GM23248 (cell line): ENCODE measurements around the gene PAQR8. TPM values are rescaled to one million over a fixed set of nuclear protein-coding genes. Genes with fewer than 3 reads are reported as not detected.

Experiments used
- DNase-seq: peaks from one replicate; pipeline ENCODE4 v3.0.0-alpha.2; 2015
- H2AFZ ChIP-seq: fragments of 200-600 bp; sonication (generic); 2 replicates; pipeline ENCODE4 v1.6.1; 2016; ENCODE audit warnings: antibody characterized with exemption
- H3F3A ChIP-seq: fragments of 200-600 bp; sonication (generic); 2 replicates; pipeline ENCODE4 v1.6.1; 2016; ENCODE audit warnings: mild to moderate bottlenecking, antibody characterized with exemption, mixed run types; ENCODE audit not compliant: insufficient read depth
- H3K27ac ChIP-seq: fragments of 200-600 bp; sonication (generic); 2 replicates; pipeline ENCODE4 v1.5.1; 2016; ENCODE audit warnings: mild to moderate bottlenecking
- H3K27me3 ChIP-seq: fragments of 200-600 bp; sonication (generic); replicated peaks from 2 replicates; pipeline ENCODE4 v1.6.1; 2016; ENCODE audit warnings: mild to moderate bottlenecking; ENCODE audit not compliant: insufficient read depth
- H3K36me3 ChIP-seq: fragments of 200-600 bp; sonication (generic); 2 replicates; pipeline ENCODE4 v1.6.1; 2016; ENCODE audit warnings: low read depth, mild to moderate bottlenecking
- H3K4me1 ChIP-seq: fragments of 200-600 bp; sonication (generic); 2 replicates; pipeline ENCODE4 v1.6.1; 2016; ENCODE audit warnings: mild to moderate bottlenecking; ENCODE audit not compliant: insufficient read depth
- H3K4me2 ChIP-seq: fragments of 200-600 bp; sonication (generic); one replicate; pipeline ENCODE4 v1.6.1; 2016; ENCODE audit warnings: mild to moderate bottlenecking; ENCODE audit not compliant: unreplicated experiment
- H3K4me3 ChIP-seq: fragments of 200-600 bp; sonication (generic); 2 replicates; pipeline ENCODE4 v1.5.1; 2016; ENCODE audit warnings: mild to moderate bottlenecking
- H3K79me2 ChIP-seq: fragments of 200-600 bp; sonication (generic); 2 replicates; pipeline ENCODE4 v1.6.1; 2016; ENCODE audit warnings: mild to moderate bottlenecking; ENCODE audit not compliant: insufficient read depth
- H3K9ac ChIP-seq: fragments of 200-600 bp; sonication (generic); 2 replicates; pipeline ENCODE4 v1.6.1; 2016; ENCODE audit warnings: mild to moderate bottlenecking
- H3K9me2 ChIP-seq: fragments of 200-600 bp; sonication (generic); 2 replicates; pipeline ENCODE4 v1.6.1; 2016; ENCODE audit warnings: mixed run types, mild to moderate bottlenecking, moderate library complexity; ENCODE audit not compliant: insufficient read depth
- H3K9me3 ChIP-seq: fragments of 200-600 bp; sonication (generic); one replicate; pipeline ENCODE4 v1.6.1; 2017; ENCODE audit warnings: low read depth
- H4K20me1 ChIP-seq: fragments of 200-600 bp; sonication (generic); 2 replicates; pipeline ENCODE4 v1.6.0; 2016; ENCODE audit not compliant: insufficient read depth
- EZH2 ChIP-seq: fragments of 200-600 bp; sonication (generic); IDR thresholded peaks from 2 replicates; pipeline ENCODE4 v1.6.1; 2018; ENCODE audit warnings: antibody characterized with exemption, mild to moderate bottlenecking; ENCODE audit not compliant: insufficient read depth, poor library complexity, severe bottlenecking
- EZH2phosphoT487 ChIP-seq: fragments of 200-600 bp; sonication (generic); IDR thresholded peaks from 2 replicates; pipeline ENCODE4 v1.6.1; 2018; ENCODE audit warnings: antibody characterized with exemption, moderate library complexity, mild to moderate bottlenecking, low read depth; ENCODE audit not compliant: insufficient read depth
- WGBS, 2 experiments: methylation state at CpG; one replicate each; pipeline ENCODE4 v1.1.6; 2015 to 2017; ENCODE audit warnings: low lambda C conversion rate in 2 of 2, low coverage in 1 of 2; ENCODE audit errors: missing lambda C conversion rate in 2 of 2; 5-methylcytosine and 5-hydroxymethylcytosine counted together
- in situ Hi-C: fragments of 300-500 bp; cut with MboI; formaldehyde crosslinking; loops from 2 replicates; pipeline ENCODE4 v1.15.0; 2020
- polyA plus RNA-seq: library from polyadenylated mRNA; unstranded; fragments of >200 nt; fragmentation: Nextera tagmentation; extraction: Ambion mirVana; gene quantifications from 2 replicates; pipeline ENCODE4 v1.2.1, GENCODE V29; 2016
- total RNA-seq: library from RNA; depleted of rRNA; stranded (reverse); fragments of >200 nt; shearing (Covaris generic); gene quantifications from 2 replicates; pipeline ENCODE4 v1.2.3, GENCODE V29; 2014

Gene PAQR8
- total and polyA plus RNA-seq, 2 experiments from 2014 or later: 2.5 to 3.4 TPM

DNA sequence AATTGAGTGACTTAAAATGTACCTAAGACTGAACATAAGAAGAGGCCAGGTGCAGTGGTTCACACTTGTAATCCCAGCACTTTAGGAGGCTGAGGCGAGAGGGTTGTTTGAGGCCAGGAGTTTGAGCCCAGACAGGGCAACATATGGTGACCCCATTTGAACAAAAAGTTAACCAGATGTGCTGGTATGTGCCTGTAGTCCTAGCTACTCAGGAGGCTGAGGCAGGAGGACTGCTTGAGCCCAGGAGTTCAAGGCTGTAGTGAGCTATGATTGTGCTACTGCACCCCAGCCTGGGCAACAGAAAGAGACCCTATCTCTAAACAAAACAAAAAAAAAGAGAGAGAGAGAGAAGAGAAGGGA is 10.1 kb upstream of the PAQR8 start:
- TF ChIP-seq EZH2phosphoT487 (no peak), EZH2 (no peak)
- peak overlapping the region; percentile 57 for H3K4me2 ChIP-seq
- H4K20me1 ChIP-seq: no peaks in the 10 kb centered on the region
- H3F3A ChIP-seq: peaks cover 14% of the 10 kb centered on the region
- in situ Hi-C loops: no loop called here
- peak overlapping the region; percentile 68 for H2AFZ ChIP-seq
- H3K27me3 ChIP-seq: peaks cover 4% of the 10 kb centered on the region; the same call in 1 of the 2 replicates
- no peaks in the 10 kb centered on the region for H3K9me2 ChIP-seq
- H3K9ac ChIP-seq: peak overlapping the region; percentile 40
- no peaks in the 10 kb centered on the region for H3K36me3 ChIP-seq
- no peaks in the 10 kb centered on the region for H3K79me2 ChIP-seq
- H3K9me3 ChIP-seq: no peaks in the 10 kb centered on the region
- H3K4me3 ChIP-seq: peak overlapping the region; percentile 35
- peaks cover 15% of the 10 kb centered on the region for H3K4me1 ChIP-seq
- WGBS, 2 experiments: 96 to 100% methylated on average over 1 of the region's 1 CpG
- no peak for DNase-seq
- H3K27ac ChIP-seq: peak overlapping the region; percentile 48

DNA sequence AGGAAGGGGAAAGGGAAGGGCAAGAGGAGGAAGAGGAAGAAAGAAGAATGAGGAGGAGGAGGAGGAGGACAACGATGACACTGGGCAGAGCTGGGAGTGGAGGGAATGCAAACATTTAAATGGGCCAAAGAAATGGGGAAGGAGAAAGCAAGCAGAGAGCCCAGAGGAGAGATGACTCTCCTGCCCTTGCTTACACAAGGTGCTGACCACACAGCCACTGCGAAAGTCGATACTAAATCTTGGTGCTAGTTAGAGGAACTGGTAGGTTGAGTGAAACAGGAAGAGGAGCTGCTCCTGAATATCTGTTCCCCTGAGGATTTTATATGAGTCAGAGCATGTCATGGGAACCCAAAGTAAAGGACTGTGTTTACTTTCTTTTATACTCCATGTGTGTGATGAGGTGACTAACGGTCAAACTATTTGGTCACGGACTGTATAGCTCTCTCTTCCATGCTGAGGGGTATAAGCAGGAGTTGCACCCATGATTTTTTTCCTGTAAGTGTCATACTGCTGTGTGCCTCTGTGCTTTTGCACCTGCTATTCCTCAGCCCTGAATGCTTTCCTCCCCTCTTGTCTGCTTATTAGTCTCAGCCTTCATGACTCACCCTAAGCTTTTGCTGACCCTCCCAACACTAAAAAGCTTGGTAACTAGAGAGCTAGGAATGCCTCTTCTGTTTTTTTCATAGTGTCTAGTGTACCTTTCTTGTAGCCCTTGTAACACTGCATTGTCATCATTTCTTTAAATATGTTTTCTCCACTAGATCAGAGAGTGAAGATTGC is 9.5 kb upstream of the PAQR8 start:
- no peaks in the 10 kb centered on the region for H3K9me2 ChIP-seq
- peak overlapping the region; percentile 68 for H2AFZ ChIP-seq
- no peaks in the 10 kb centered on the region for H3K36me3 ChIP-seq
- H3F3A ChIP-seq: peaks cover 14% of the 10 kb centered on the region
- peak overlapping the region; percentile 40 for H3K9ac ChIP-seq
- H3K4me3 ChIP-seq: peak overlapping the region; percentile 35
- WGBS, 2 experiments: 13 to 17% methylated on average over 5 of the region's 5 CpGs
- no peaks in the 10 kb centered on the region for H4K20me1 ChIP-seq
- peak overlapping the region; percentile 57 for H3K4me2 ChIP-seq
- no peaks in the 10 kb centered on the region for H3K9me3 ChIP-seq
- TF ChIP-seq EZH2: no peak
- no peak for TF ChIP-seq EZH2phosphoT487
- peaks cover 4% of the 10 kb centered on the region; the same call in 1 of the 2 replicates for H3K27me3 ChIP-seq
- H3K79me2 ChIP-seq: no peaks in the 10 kb centered on the region
- DNase-seq: peak; percentile 91
- in situ Hi-C loops: no loop called here
- peaks cover 15% of the 10 kb centered on the region for H3K4me1 ChIP-seq
- H3K27ac ChIP-seq: peak overlapping the region; percentile 48

DNA sequence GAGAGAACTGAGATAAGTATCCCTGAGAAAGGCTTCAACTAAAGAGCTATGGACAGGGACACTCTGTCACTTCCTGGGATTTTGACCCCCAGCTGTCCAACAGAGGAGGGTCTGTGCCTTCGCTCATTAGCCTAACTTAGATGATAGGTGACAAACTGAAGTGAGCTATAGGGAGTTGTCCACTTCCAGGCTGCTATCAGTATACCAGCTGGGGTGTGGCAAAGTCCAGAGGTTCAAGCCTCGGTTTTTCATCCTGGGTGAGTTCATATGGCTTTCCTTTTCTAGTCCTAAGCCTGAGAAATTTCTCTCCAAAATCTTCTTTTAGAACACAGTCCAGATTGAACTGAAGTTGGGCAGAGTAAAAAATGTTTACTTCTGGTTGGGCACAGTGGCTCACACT is 5.9 kb upstream of the PAQR8 start:
- Histone ChIP-seq H2AFZ (no peak overlapping the region), H3K4me1 (peaks cover 15% of the 10 kb centered on the region), H3K4me2 (no peak overlapping the region), H3K36me3 (no peaks in the 10 kb centered on the region), H3K4me3 (no peak overlapping the region), H3K9me2 (no peaks in the 10 kb centered on the region), H3K27ac (no peak overlapping the region), H4K20me1 (no peaks in the 10 kb centered on the region), H3K9me3 (no peaks in the 10 kb centered on the region), H3K79me2 (no peaks in the 10 kb centered on the region), H3K9ac (no peak overlapping the region), H3F3A (peaks cover 17% of the 10 kb centered on the region), H3K27me3 (no peaks in the 10 kb centered on the region)
- WGBS, 2 experiments: 26 to 31% methylated on average over 2 of the region's 2 CpGs
- TF ChIP-seq EZH2: no peak
- no peak for TF ChIP-seq EZH2phosphoT487
- no peak for DNase-seq
- in situ Hi-C loops: no loop called here

DNA sequence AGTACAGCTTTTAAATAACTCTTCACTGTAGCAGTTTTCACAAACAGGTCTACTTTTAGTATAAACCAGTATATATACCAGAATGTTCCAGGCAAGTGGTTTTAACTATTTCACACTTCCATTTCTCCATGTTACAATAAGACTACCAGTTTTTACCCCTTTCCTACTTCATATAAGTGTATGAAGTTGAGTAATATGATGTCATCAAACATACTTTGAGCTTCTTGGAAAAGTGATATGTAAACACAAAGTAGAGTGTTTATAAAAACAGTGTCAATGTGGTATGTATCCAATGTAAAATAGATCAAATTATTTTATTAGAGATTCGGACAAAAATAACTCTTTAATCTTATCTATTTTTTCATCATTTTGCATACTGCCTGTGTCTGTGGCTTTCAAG is 2.5 kb upstream of the PAQR8 start:
- H3F3A ChIP-seq: peaks cover 6% of the 10 kb centered on the region; the same call in 1 of the 2 replicates
- no peak overlapping the region for H3K4me3 ChIP-seq
- H3K9ac ChIP-seq: no peak overlapping the region
- no peak for DNase-seq
- 94 to 95% methylated on average over 1 of the region's 1 CpG for WGBS, 2 experiments
- no peaks in the 10 kb centered on the region for H3K9me2 ChIP-seq
- no peaks in the 10 kb centered on the region for H3K36me3 ChIP-seq
- H4K20me1 ChIP-seq: no peaks in the 10 kb centered on the region
- H2AFZ ChIP-seq: no peak overlapping the region
- no peaks in the 10 kb centered on the region for H3K27me3 ChIP-seq
- H3K27ac ChIP-seq: no peak overlapping the region
- in situ Hi-C loops: no loop called here
- H3K4me1 ChIP-seq: no peaks in the 10 kb centered on the region
- H3K9me3 ChIP-seq: no peaks in the 10 kb centered on the region
- H3K4me2 ChIP-seq: no peak overlapping the region
- H3K79me2 ChIP-seq: no peaks in the 10 kb centered on the region
- TF ChIP-seq EZH2phosphoT487 (no peak), EZH2 (no peak)
